Measurements from ENCODE around the gene MYO18B. TPM values are rescaled to one million over a fixed set of nuclear protein-coding genes. Genes with fewer than 3 reads are reported as not detected.

MYO18B gene
- total and polyA plus RNA-seq, 2 of the 8 experiments (the other 6 are each of a cell fraction or from before 2014, with no cell fraction given), result 0.62 to 0.78 TPM

DNA sequence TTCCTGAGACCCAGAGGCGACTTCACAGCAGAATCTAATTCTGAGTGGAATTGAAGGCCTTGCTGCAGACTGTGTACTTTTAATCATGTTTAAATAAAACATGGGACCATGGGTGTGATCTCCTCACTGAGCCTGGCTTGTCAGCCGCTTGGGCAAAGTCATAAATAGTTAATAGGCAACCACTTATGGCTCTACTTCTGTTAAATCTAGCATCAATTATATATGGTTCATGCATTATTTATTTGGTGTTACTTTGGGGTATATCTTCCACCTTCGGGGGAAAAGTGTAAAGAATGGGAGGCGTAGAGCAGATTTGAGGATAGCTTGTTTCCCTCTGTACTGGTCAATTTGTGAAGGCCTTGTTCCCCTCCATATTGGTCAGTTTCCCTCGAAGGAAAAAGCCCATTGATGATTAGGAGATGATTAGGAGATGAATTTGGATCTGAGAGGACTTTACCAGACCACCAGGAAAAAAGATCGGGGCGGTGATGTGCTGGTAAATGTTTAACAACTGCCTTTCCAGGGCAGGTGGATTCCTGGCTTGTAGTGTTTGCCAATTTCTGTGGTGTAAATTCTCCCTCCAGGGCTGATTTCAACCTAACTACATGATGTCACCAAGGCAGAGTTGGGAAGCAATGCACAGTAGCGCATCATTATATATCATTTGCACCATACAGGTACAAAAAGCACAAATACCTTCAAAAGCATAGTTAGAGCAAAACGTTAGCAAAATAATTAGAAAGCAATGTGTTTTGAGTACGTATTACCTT is 223.2 kb downstream of the MYO18B start:
- ChIA-PET POLR2A (ENCODE audit: partially characterized antibody) (no interaction called here), CTCF (ENCODE audit: partially characterized antibody) (no interaction called here)
- Histone ChIP-seq H3K23me2 (ENCODE audit: low read depth, low read length) (peaks cover 4% of the 10 kb centered on the region; the same call in 1 of the 2 replicates), H2BK120ac (replicated peaks; ENCODE audit: low read depth, low read length) (no peak overlapping the region), H3K14ac (ENCODE audit: insufficient read length) (no peak overlapping the region), H3K9me3 (ENCODE audit: insufficient read depth in 2 of 2, low read depth in 1 of 2, low read length in 1 of 2) (no peaks in the 10 kb centered on the region), H4K5ac (ENCODE audit: insufficient read length, low read depth, low read length) (no peak overlapping the region), H3K36me3 (ENCODE audit: control insufficient read depth in 2 of 4, insufficient read depth in 4 of 4, low read length in 3 of 4) (no peaks in the 10 kb centered on the region), H3K56ac (replicated peaks; ENCODE audit: insufficient read length, low read depth, low read length) (no peak overlapping the region), H2BK5ac (ENCODE audit: low read depth, low read length) (no peak overlapping the region), H3K4me3 (ENCODE audit: extremely low read depth in 1 of 4, insufficient read depth in 2 of 4, low read depth in 3 of 4, low read length in 4 of 4) (no peak overlapping the region), H3K27ac (ENCODE audit: low read depth, low read length) (no peak overlapping the region), H3K9ac (replicated peaks in 1 of 4; ENCODE audit: extremely low read depth in 1 of 4, low read depth in 3 of 4, low read length in 3 of 4) (no peak overlapping the region), H2BK15ac (ENCODE audit: low read length) (no peak overlapping the region), H3K4ac (replicated peaks; ENCODE audit: insufficient read length, low read depth, low read length) (no peak overlapping the region), H3K23ac (ENCODE audit: insufficient read length) (no peak overlapping the region), H2AFZ (ENCODE audit: low read length) (no peak overlapping the region), H3K79me1 (ENCODE audit: low read depth, low read length) (no peaks in the 10 kb centered on the region), H2BK12ac (ENCODE audit: low read depth, low read length) (no peak overlapping the region), H4K91ac (replicated peaks; ENCODE audit: insufficient read length, low read length) (no peak overlapping the region), H3K18ac (ENCODE audit: extremely low read depth, low read length) (no peak overlapping the region), H3K4me1 (replicated peaks in 1 of 4; ENCODE audit: control insufficient read depth in 3 of 4, insufficient read depth in 4 of 4, low read length in 3 of 4) (peaks cover 0 to 5% (median 2%) of the 10 kb centered on the region in 4 experiments; a peak in 3 of 7 replicates), H2AK5ac (ENCODE audit: low read depth, low read length) (no peak overlapping the region), H3K27me3 (replicated peaks in 1 of 4; ENCODE audit: control insufficient read depth in 3 of 4, extremely low read depth in 1 of 4, insufficient read depth in 3 of 4, low read length in 3 of 4) (no peaks in the 10 kb centered on the region), H4K20me1 (replicated peaks in 1 of 2; ENCODE audit: control insufficient read depth in 1 of 2, insufficient read depth in 2 of 2, low read length in 2 of 2) (no peaks in the 10 kb centered on the region), H3K4me2 (ENCODE audit: insufficient read depth in 1 of 2, low read depth in 2 of 2, low read length in 2 of 2) (no peak overlapping the region), H2BK20ac (ENCODE audit: low read length) (no peak overlapping the region), H3K79me2 (ENCODE audit: control insufficient read depth in 1 of 2, insufficient read depth in 2 of 2, low read length in 2 of 2) (no peaks in the 10 kb centered on the region), H4K8ac (ENCODE audit: extremely low read depth, insufficient read depth, low read length) (no peak overlapping the region)
- no peak for DNase-seq (ENCODE audit: low read depth in 1 of 2, low spot score in 2 of 2)
- no peak for FAIRE-seq
- WGBS, 2 experiments (ENCODE audit: extremely low coverage in 1 of 2, insufficient coverage in 1 of 2, insufficient read length in 1 of 2, insufficient replicate concordance in 2 of 2, low coverage in 1 of 2, low lambda C conversion rate in 2 of 2, missing lambda C conversion rate in 1 of 2), result 87% methylated on average over 10 of the region's 10 CpGs; no CpG with 5 or more reads in 1 of the 2 experiments
- TF ChIP-seq CHD2 (IDR thresholded peaks at IDR 0.05; ENCODE audit: low read length), result no peak
- no peak for TF ChIP-seq SIN3A (conservative IDR thresholded peaks at IDR 0.05 in 1 of 2, IDR thresholded peaks at IDR 0.05 in 1 of 2; ENCODE audit: low read depth in 1 of 2, low read length in 2 of 2)
